CD8-positive, alpha-beta memory T cell (primary cell): ENCODE measurements around the gene WDR82. TPM values are rescaled to one million over a fixed set of nuclear protein-coding genes. Genes with fewer than 3 reads are reported as not detected.

Source experiments
- CTCF ChIA-PET: fragments of 350-600 bp; sonication (Branson Sonifier 250); formaldehyde crosslinking; loops from one replicate; lab custom pipeline; 2021; ENCODE audit warnings: antibody characterized with exemption; lab: Charles Lee
- POLR2A ChIA-PET: fragments of 350-600 bp; sonication (Branson Sonifier 250); formaldehyde crosslinking; loops from one replicate; lab custom pipeline; 2021; ENCODE audit warnings: antibody characterized with exemption; lab: Charles Lee
- DNase-seq, 5 donors: peaks; one replicate each; pipeline versions ENCODE4 v3.0.0 to v3.0.0-alpha.2; 2020 to 2022; ENCODE audit warnings: mixed read lengths in 1 of 5
- H3K27ac ChIP-seq: one replicate; pipeline ENCODE4 v1.7.0; 2013; ENCODE audit warnings: low read depth, mild to moderate bottlenecking, low read length, moderate library complexity
- H3K27me3 ChIP-seq: 2 replicates; pipeline ENCODE4 v1.7.0; 2013; ENCODE audit warnings: low read length, mild to moderate bottlenecking; ENCODE audit not compliant: insufficient read depth, poor library complexity, severe bottlenecking
- H3K36me3 ChIP-seq: 2 replicates; pipeline ENCODE4 v1.7.0; 2013; ENCODE audit warnings: mild to moderate bottlenecking, low read length, moderate library complexity; ENCODE audit not compliant: insufficient read depth
- H3K4me1 ChIP-seq: 2 replicates; pipeline ENCODE4 v1.7.0; 2013; ENCODE audit warnings: mild to moderate bottlenecking, low read length, moderate library complexity; ENCODE audit not compliant: insufficient read depth
- H3K4me3 ChIP-seq: 2 replicates; pipeline ENCODE4 v1.7.0; 2013; ENCODE audit warnings: mild to moderate bottlenecking, low read length
- H3K9me3 ChIP-seq: 2 replicates; pipeline ENCODE4 v1.7.0; 2013; ENCODE audit warnings: mild to moderate bottlenecking, low read length
- H3K27ac Mint-ChIP-seq, 8 donors: one replicate each; pipeline ENCODE4 v1.8.0; 2020 to 2021; ENCODE audit warnings: mixed read lengths in 8 of 8, mild to moderate bottlenecking in 6 of 8, inconsistent platforms in 3 of 8, moderate library complexity in 3 of 8
- H3K27me3 Mint-ChIP-seq, 2 donors: one replicate each; pipeline ENCODE4 v1.8.0; 2020 to 2021; ENCODE audit warnings: mixed read lengths in 2 of 2, mild to moderate bottlenecking in 1 of 2, moderate library complexity in 1 of 2
- H3K36me3 Mint-ChIP-seq, 3 donors: one replicate each; pipeline ENCODE4 v1.8.0; 2020 to 2021; ENCODE audit warnings: mixed read lengths in 3 of 3, inconsistent platforms in 1 of 3, mild to moderate bottlenecking in 1 of 3
- H3K4me1 Mint-ChIP-seq, 3 donors: one replicate each; pipeline ENCODE4 v1.8.0; 2020 to 2021; ENCODE audit warnings: mixed read lengths in 3 of 3, inconsistent platforms in 1 of 3, mild to moderate bottlenecking in 1 of 3
- H3K4me3 Mint-ChIP-seq, 7 donors: one replicate each; pipeline ENCODE4 v1.8.0; 2020 to 2021; ENCODE audit warnings: mixed read lengths in 7 of 7, mild to moderate bottlenecking in 6 of 7, moderate library complexity in 4 of 7, inconsistent platforms in 2 of 7
- H3K9me3 Mint-ChIP-seq, 5 donors: one replicate each; pipeline ENCODE4 v1.8.0; 2020 to 2022; ENCODE audit warnings: mixed read lengths in 5 of 5, mild to moderate bottlenecking in 3 of 5, moderate library complexity in 2 of 5, inconsistent platforms in 1 of 5
- polyA plus RNA-seq: library from polyadenylated mRNA; unstranded; fragments of 300-500 nt; fragmentation: Illumina TruSeq; gene quantifications from one replicate; pipeline ENCODE4 v1.2.3, GENCODE V29; 2021
- total RNA-seq, 2 experiments: library from RNA; stranded (reverse); gene quantifications; one replicate each; pipeline ENCODE4 v1.2.3, GENCODE V29; 2021

WDR82 gene
- total and polyA plus RNA-seq, 3 experiments from 2014 or later = 133 to 140 (median 133) TPM

DNA sequence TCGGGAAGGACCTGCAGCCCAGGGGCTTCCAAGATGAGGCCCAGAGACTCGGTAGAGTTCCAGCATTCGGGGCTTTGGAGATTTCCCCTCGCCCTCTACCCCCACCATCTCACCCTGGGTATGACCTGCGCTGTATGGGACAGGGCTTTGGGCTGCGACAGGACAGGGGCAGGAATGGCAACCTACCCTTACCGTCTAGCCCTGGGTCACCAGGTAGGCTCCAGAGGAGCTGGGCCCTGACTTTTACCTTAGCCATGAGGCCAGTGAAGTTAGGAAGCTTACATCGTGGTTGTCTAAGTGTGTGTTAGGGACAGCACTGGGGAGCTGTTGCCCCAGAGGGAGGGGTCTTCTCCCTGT is 32.2 kb downstream of the WDR82 start:
- Mint-ChIP-seq H3K27me3 (no peaks in the 10 kb centered on the region), H3K36me3 (peaks cover 0 to 47% (median 6%) of the 10 kb centered on the region in 3 donors), H3K27ac (peak overlapping the region; percentile 88 to 100 (median 96)), H3K4me1 (peaks cover 71 to 85% (median 80%) of the 10 kb centered on the region in 3 donors), H3K4me3 (peak overlapping the region; percentile 78 to 95 (median 91)), H3K9me3 (no peaks in the 10 kb centered on the region)
- ChIA-PET POLR2A (interaction anchor here (0.6 to 4.7 kb wide), 9 partner anchors 9 to 218 kb away, joined by 3 to 54 read pairs (median 5); partner anchors contain the start of genes GLYCTK and WDR82), CTCF (interaction anchor here (0.6 to 14.4 kb wide), 7 partner anchors 8 to 34 kb away, joined by 3 to 156 read pairs (median 5); partner anchors contain the start of gene WDR82)
- H3K4me1 ChIP-seq = peaks cover 79% of the 10 kb centered on the region
- H3K27ac ChIP-seq = peak overlapping the region; percentile 80
- peak overlapping the region; percentile 82 for H3K4me3 ChIP-seq
- H3K9me3 ChIP-seq = no peaks in the 10 kb centered on the region
- H3K36me3 ChIP-seq = no peaks in the 10 kb centered on the region
- no peaks in the 10 kb centered on the region for H3K27me3 ChIP-seq
- no peak for DNase-seq

GRCh38 chr3:52245322-52246263 is 32.9 kb downstream of the WDR82 start, which contains the start of gene PPM1M:
Gene PPM1M, plus strand, starts transcription at chr3:52245759. Its CDS starts 66 bp downstream, at chr3:52245825.
- H3K27me3 Mint-ChIP-seq = no peaks in the 10 kb centered on the region
- H3K27ac ChIP-seq = peak within 1 kb of the TSS; percentile 82
- POLR2A ChIA-PET = interaction anchor here (0.6 to 4.7 kb wide), 10 partner anchors 7 to 56 kb away, joined by 3 to 54 read pairs (median 5); partner anchors contain the start of genes GLYCTK and WDR82
- H3K27me3 ChIP-seq = no peaks in the 10 kb centered on the region
- H3K4me1 Mint-ChIP-seq = peaks cover 76 to 87% (median 84%) of the 10 kb centered on the region in 3 donors
- no peaks in the 10 kb centered on the region for H3K9me3 Mint-ChIP-seq
- no peaks in the 10 kb centered on the region for H3K9me3 ChIP-seq
- H3K4me3 Mint-ChIP-seq = peak within 1 kb of the TSS; percentile 84 to 95 (median 91)
- peak within 1 kb of the TSS; percentile 88 to 100 (median 96) for H3K27ac Mint-ChIP-seq
- H3K36me3 ChIP-seq = no peaks in the 10 kb centered on the region
- H3K4me1 ChIP-seq = peaks cover 79% of the 10 kb centered on the region
- peaks cover 0 to 45% (median 9%) of the 10 kb centered on the region in 3 donors for H3K36me3 Mint-ChIP-seq
- peak; percentile 65 to 83 (median 81) for DNase-seq
- CTCF ChIA-PET = interaction anchor here (0.6 to 14.4 kb wide), 9 partner anchors 9 to 94 kb away, joined by 3 to 156 read pairs (median 4); partner anchors contain the start of gene WDR82
- H3K4me3 ChIP-seq = peak within 1 kb of the TSS; percentile 82

GRCh38 chr3:52243791-52244628 is 34.4 kb downstream of the WDR82 start:
- no peaks in the 10 kb centered on the region for H3K9me3 Mint-ChIP-seq
- CTCF ChIA-PET = interaction anchor here (1.1 to 14.4 kb wide), 7 partner anchors 8 to 203 kb away, joined by 3 to 156 read pairs (median 4); partner anchors contain the start of gene WDR82
- peak overlapping the region; percentile 82 to 95 (median 86) for H3K4me3 Mint-ChIP-seq
- Histone ChIP-seq H3K9me3 (no peaks in the 10 kb centered on the region), H3K4me3 (no peak overlapping the region), H3K27ac (no peak overlapping the region), H3K27me3 (no peaks in the 10 kb centered on the region), H3K4me1 (peaks cover 75% of the 10 kb centered on the region), H3K36me3 (no peaks in the 10 kb centered on the region)
- peaks cover 0 to 34% (median 3%) of the 10 kb centered on the region in 3 donors for H3K36me3 Mint-ChIP-seq
- POLR2A ChIA-PET = interaction anchor here (3.1 to 4.7 kb wide), 2 partner anchors 9 to 34 kb away, joined by 31 to 54 read pairs; partner anchors contain the start of gene WDR82
- peak overlapping the region; percentile 88 to 99 (median 94) for H3K27ac Mint-ChIP-seq
- no peaks in the 10 kb centered on the region for H3K27me3 Mint-ChIP-seq
- H3K4me1 Mint-ChIP-seq = peaks cover 75 to 87% (median 82%) of the 10 kb centered on the region in 3 donors
- peak in 1 of 5 donors; percentile 52 for DNase-seq

DNA sequence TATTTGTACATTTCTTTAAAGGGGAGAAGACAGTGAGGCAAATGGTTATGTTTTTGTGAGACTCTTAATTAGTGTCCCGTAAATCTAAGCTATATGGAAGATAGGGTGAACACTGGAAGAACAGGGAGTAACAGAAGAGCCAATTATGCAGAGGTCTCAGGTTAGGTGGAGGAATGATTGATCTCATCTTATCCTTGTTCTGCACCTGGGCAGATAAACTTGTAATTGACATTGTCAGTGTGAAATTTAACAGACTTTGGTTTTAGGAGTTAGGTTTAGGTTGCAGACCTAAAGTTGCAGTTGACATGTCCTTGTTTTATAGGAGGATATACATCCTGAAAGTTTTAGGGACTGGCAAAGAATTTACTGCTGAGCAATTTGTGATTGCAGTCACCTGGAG is 36.4 kb downstream of the WDR82 start:
- H3K27ac Mint-ChIP-seq = peak overlapping the region in 6 of 8 donors; percentile 32 to 88 (median 70)
- peaks cover 0 to 21% (median 3%) of the 10 kb centered on the region in 3 donors for H3K36me3 Mint-ChIP-seq
- H3K4me3 Mint-ChIP-seq = peak overlapping the region in 1 of 7 donors; percentile 23
- no peak overlapping the region for H3K27ac ChIP-seq
- H3K4me1 ChIP-seq = peaks cover 76% of the 10 kb centered on the region
- H3K4me1 Mint-ChIP-seq = peaks cover 68 to 84% (median 75%) of the 10 kb centered on the region in 3 donors
- ChIA-PET POLR2A (interaction anchor here (0.5 to 1.0 kb wide), 3 partner anchors 10 to 658 kb away, joined by 4 to 8 read pairs (median 4); no protein-coding TSS in a partner anchor), CTCF (interaction anchor here (1.2 to 10.2 kb wide), 5 partner anchors 10 to 36 kb away, joined by 3 to 74 read pairs (median 68); partner anchors contain the start of genes TLR9 and WDR82)
- DNase-seq = no peak
- no peaks in the 10 kb centered on the region for H3K9me3 Mint-ChIP-seq
- H3K27me3 Mint-ChIP-seq = no peaks in the 10 kb centered on the region
- no peaks in the 10 kb centered on the region for H3K9me3 ChIP-seq
- H3K27me3 ChIP-seq = no peaks in the 10 kb centered on the region
- H3K4me3 ChIP-seq = no peak overlapping the region
- no peaks in the 10 kb centered on the region for H3K36me3 ChIP-seq

- CTCF ChIA-PET = interaction anchor here (1.0 to 10.2 kb wide), 11 partner anchors 9 to 98 kb away, joined by 3 to 74 read pairs (median 4); partner anchors contain the start of genes TLR9 and WDR82
Measured at GRCh38 chr3:52240886-52241370, 37.5 kb downstream of the WDR82 start.

DNA sequence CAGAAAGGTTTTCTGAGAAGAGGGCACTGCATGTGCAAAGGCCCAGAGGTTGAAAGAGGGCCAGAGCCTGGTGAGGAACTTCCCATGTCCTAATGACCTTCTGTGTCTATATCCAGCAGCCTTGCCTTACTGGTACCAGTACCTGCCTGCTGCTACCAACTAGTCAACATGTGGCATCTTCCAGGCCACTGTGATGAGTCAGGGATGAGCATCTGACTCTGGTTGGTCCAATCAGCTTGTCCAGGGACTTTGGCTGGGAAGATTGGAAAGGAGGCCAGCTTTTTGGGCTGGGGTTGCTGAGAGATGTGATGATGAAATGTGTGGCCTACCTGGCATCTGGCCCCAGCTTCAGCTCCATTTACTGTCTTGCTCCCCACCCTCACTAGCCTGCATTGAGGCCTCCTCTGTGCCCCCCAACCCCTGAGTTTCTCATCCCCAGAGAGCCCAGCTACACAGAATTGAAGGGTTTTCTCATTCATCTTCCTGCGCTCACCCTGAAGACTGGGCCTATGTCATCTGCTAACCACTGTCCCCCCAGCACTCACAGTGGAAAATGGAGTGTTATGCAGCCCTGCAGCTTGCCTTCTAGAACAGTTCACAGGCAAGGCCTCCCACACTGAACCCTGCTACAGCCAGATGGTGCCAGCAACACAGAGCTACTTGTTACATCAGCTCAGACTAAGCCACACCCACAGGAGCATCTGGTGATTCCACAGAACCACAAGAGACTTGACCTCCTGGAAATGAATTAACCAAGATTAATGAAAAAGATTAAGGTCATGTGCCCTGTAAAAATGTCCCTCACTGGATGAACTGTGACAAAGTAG is 38.2 kb downstream of the WDR82 start:
- Histone ChIP-seq H3K36me3 (no peaks in the 10 kb centered on the region), H3K4me3 (peak overlapping the region; percentile 96), H3K27me3 (no peaks in the 10 kb centered on the region), H3K4me1 (peaks cover 80% of the 10 kb centered on the region), H3K27ac (peak overlapping the region; percentile 83), H3K9me3 (no peaks in the 10 kb centered on the region)
- H3K36me3 Mint-ChIP-seq = peaks cover 0 to 19% (median 3%) of the 10 kb centered on the region in 3 donors
- H3K4me3 Mint-ChIP-seq = peak overlapping the region; percentile 96 to 99 (median 98)
- H3K9me3 Mint-ChIP-seq = no peaks in the 10 kb centered on the region
- CTCF ChIA-PET = interaction anchor here (1.0 to 10.2 kb wide), 12 partner anchors 9 to 99 kb away, joined by 3 to 74 read pairs (median 4); partner anchors contain the start of genes TLR9 and WDR82
- DNase-seq = peak in 2 of 5 donors; percentile 25 to 61
- peak overlapping the region; percentile 88 to 99 (median 96) for H3K27ac Mint-ChIP-seq
- H3K4me1 Mint-ChIP-seq = peaks cover 75 to 88% (median 83%) of the 10 kb centered on the region in 3 donors
- POLR2A ChIA-PET = interaction anchor here (1.3 to 2.8 kb wide), 3 partner anchors 13 to 42 kb away, joined by 4 to 27 read pairs (median 6); no protein-coding TSS in a partner anchor
- H3K27me3 Mint-ChIP-seq = peaks cover 0 to 2% of the 10 kb centered on the region in 2 donors

More at GRCh38 chr3:52240886-52241370, 37.5 kb downstream of the WDR82 start:
- peak overlapping the region; percentile 88 to 98 (median 96) for H3K27ac Mint-ChIP-seq
- H3K27me3 Mint-ChIP-seq = peaks cover 0 to under 1% of the 10 kb centered on the region in 2 donors
- H3K9me3 ChIP-seq = no peaks in the 10 kb centered on the region
- H3K36me3 Mint-ChIP-seq = peaks cover 0 to 12% (median 3%) of the 10 kb centered on the region in 3 donors
- H3K4me3 ChIP-seq = peak overlapping the region; percentile 96
- H3K9me3 Mint-ChIP-seq = no peaks in the 10 kb centered on the region
- peak overlapping the region; percentile 31 to 99 (median 98) for H3K4me3 Mint-ChIP-seq
- POLR2A ChIA-PET = interaction anchor here (1.3 to 2.8 kb wide), 3 partner anchors 12 to 41 kb away, joined by 4 to 27 read pairs (median 6); no protein-coding TSS in a partner anchor
- H3K27ac ChIP-seq = no peak overlapping the region
- H3K4me1 Mint-ChIP-seq = peaks cover 72 to 84% (median 78%) of the 10 kb centered on the region in 3 donors
- H3K27me3 ChIP-seq = no peaks in the 10 kb centered on the region
- DNase-seq = peak in 1 of 5 donors; percentile 42
- H3K36me3 ChIP-seq = no peaks in the 10 kb centered on the region
- H3K4me1 ChIP-seq = peaks cover 75% of the 10 kb centered on the region
